ENCODE measurements around the gene OR10A7.

OR10A7 gene

DNA sequence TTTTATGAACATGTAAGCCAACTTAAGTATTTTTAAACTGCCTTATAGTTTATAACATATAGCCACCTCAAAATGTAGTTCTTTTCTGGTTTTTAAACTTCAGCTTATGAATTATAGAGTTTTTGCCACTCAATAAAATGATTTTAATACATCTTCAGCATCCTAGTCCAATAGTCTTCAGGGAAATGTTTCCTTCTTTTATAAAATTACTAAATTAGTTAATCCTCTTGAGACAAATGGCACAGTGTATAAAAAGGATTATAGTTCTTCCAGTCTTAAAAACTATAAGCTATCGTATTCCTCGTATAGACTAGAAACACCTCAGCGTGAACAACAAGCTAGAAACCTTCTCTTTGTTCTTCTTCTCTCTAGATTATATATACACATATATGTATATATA lies 23.5 kb downstream of the OR10A7 start, which contains the start of gene OR6C74:
TSS of gene OR6C74 (plus strand) at position 301 of the 400 bp plus-strand sequence. CDS start 2,679 bp downstream, outside the sequence.
- TF ChIP-seq TAF1 (IDR thresholded peaks at IDR 0.05; ENCODE audit: low read depth, low read length) (no peak), POLR2AphosphoS5 (IDR thresholded peaks at IDR 0.05; ENCODE audit: low read depth, low read length) (no peak), POU2F2 (IDR thresholded peaks at IDR 0.05; ENCODE audit: low read depth, low read length) (no peak), SPI1 (IDR thresholded peaks at IDR 0.05; ENCODE audit: low read depth, low read length) (no peak), PAX5 (IDR thresholded peaks at IDR 0.05; ENCODE audit: insufficient read depth, low read length, severe bottlenecking) (no peak), POLR2A (IDR thresholded peaks at IDR 0.05; ENCODE audit: low read depth, low read length) (no peak)
- FAIRE-seq (no peak), DNase-seq (ENCODE audit: insufficient read length, low spot score) (no peak)

DNA sequence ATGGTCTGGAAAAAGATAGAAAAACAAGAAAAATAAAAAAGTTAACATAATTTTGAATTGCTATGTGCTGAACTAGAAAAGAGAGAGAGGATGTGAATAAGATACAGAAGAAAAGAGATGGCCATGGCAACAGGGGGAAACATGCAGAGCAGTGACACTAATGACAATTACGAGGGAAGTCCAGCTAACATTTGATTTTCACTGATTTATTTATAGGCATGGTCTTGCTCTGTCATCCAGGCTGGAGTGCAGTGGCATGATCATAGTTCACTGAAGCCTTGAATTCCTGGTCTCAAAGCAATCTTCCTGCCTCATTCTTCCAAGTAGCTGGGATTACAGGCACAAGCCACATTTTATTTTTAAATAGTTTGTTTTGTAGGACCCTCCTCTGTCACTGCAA lies 25.3 kb downstream of the OR10A7 start:
- TF ChIP-seq SPI1 (IDR thresholded peaks at IDR 0.05; ENCODE audit: low read depth, low read length) (no peak), POU2F2 (IDR thresholded peaks at IDR 0.05; ENCODE audit: low read depth, low read length) (no peak), PAX5 (IDR thresholded peaks at IDR 0.05; ENCODE audit: insufficient read depth, low read length, severe bottlenecking) (no peak), POLR2AphosphoS5 (IDR thresholded peaks at IDR 0.05; ENCODE audit: low read depth, low read length) (no peak)
- no peak for DNase-seq (ENCODE audit: insufficient read length, low spot score)
- no peak for FAIRE-seq

- TF ChIP-seq PAX5 (IDR thresholded peaks at IDR 0.05; ENCODE audit: insufficient read depth, low read length, severe bottlenecking) (no peak), POLR2AphosphoS5 (IDR thresholded peaks at IDR 0.05; ENCODE audit: low read depth, low read length) (no peak)
- DNase-seq (ENCODE audit: insufficient read length, low spot score), result no peak
- FAIRE-seq, result no peak
These were observed 30.1 kb downstream of the OR10A7 start for GRCh38 chr12:55250944-55251343.

- TF ChIP-seq POU2F2 (IDR thresholded peaks at IDR 0.05; ENCODE audit: low read depth, low read length) (no peak), POLR2A (IDR thresholded peaks at IDR 0.05; ENCODE audit: low read depth, low read length) (no peak)
- DNase-seq (ENCODE audit: insufficient read length, low spot score) (no peak), FAIRE-seq (no peak)
These were observed 32.5 kb downstream of the OR10A7 start for GRCh38 chr12:55253281-55253680.

- DNase-seq (ENCODE audit: insufficient read length, low spot score), result no peak
- FAIRE-seq, result no peak
- no peak for TF ChIP-seq TAF1 (IDR thresholded peaks at IDR 0.05; ENCODE audit: low read depth, low read length)
- TF ChIP-seq POLR2A (IDR thresholded peaks at IDR 0.05; ENCODE audit: low read depth, low read length), result no peak
- TF ChIP-seq POLR2AphosphoS5 (IDR thresholded peaks at IDR 0.05; ENCODE audit: low read depth, low read length), result no peak
These were observed 36.0 kb downstream of the OR10A7 start for GRCh38 chr12:55256831-55257230.

DNA sequence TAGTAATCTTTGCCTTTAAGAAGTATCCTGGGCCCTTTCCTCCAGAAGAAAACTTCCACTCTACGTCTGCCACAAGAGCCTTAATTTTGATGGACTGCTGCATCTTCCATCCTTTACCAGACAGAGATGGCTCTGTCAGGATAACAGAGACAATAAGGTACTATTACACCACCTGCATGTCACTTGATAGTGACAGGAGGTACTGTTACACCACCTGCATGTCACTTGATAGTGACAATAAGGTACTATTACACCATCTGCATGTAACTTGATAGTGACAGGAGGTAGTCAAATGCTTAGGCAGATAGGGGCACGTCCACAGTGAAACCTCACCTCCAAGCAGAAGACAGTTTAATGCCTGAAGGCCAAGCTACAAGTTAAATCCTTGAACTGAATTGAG lies 37.5 kb downstream of the OR10A7 start:
- FAIRE-seq (no peak), DNase-seq (ENCODE audit: insufficient read length, low spot score) (no peak)
- TF ChIP-seq SPI1 (IDR thresholded peaks at IDR 0.05; ENCODE audit: low read depth, low read length), result no peak
- TF ChIP-seq POU2F2 (IDR thresholded peaks at IDR 0.05; ENCODE audit: low read depth, low read length), result no peak
- no peak for TF ChIP-seq PAX5 (IDR thresholded peaks at IDR 0.05; ENCODE audit: insufficient read depth, low read length, severe bottlenecking)
- no peak for TF ChIP-seq POLR2AphosphoS5 (IDR thresholded peaks at IDR 0.05; ENCODE audit: low read depth, low read length)
- TF ChIP-seq TAF1 (IDR thresholded peaks at IDR 0.05; ENCODE audit: low read depth, low read length), result no peak
- no peak for TF ChIP-seq POLR2A (IDR thresholded peaks at IDR 0.05; ENCODE audit: low read depth, low read length)
